ENCODE data around the gene ADAMTS18.
"Not testable (repeated sequence)": the region's sequence is repeated elsewhere in the genome, so short reads cannot be mapped to it uniquely, and the experiment has no call there.

DNA sequence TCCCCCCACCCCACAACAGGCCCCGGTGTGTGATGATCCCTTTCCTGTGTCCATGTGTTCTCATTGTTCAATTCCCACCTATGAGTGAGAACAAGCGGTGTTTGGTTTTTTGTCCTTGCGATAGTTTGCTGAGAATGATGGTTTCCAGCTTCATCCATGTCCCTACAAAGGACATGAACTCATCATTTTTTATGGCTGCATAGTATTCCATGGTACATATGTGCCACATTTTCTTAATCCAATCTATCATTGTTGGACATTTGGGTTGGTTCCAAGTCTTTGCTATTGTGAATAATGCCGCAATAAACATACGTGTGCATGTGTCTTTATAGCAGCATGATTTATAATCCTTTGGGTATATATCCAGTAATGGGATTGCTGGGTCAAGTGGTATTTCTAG lies 28.8 kb upstream of the ADAMTS18 start:
- not testable (repeated sequence) for TF ChIP-seq POLR2A, EP300, POLR2AphosphoS5 (IDR thresholded peaks at IDR 0.05)
- TF ChIP-seq, protein P1, sequence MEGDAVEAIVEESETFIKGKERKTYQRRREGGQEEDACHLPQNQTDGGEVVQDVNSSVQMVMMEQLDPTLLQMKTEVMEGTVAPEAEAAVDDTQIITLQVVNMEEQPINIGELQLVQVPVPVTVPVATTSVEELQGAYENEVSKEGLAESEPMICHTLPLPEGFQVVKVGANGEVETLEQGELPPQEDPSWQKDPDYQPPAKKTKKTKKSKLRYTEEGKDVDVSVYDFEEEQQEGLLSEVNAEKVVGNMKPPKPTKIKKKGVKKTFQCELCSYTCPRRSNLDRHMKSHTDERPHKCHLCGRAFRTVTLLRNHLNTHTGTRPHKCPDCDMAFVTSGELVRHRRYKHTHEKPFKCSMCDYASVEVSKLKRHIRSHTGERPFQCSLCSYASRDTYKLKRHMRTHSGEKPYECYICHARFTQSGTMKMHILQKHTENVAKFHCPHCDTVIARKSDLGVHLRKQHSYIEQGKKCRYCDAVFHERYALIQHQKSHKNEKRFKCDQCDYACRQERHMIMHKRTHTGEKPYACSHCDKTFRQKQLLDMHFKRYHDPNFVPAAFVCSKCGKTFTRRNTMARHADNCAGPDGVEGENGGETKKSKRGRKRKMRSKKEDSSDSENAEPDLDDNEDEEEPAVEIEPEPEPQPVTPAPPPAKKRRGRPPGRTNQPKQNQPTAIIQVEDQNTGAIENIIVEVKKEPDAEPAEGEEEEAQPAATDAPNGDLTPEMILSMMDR (IDR thresholded peaks at IDR 0.05) = not testable (repeated sequence)
